H1 (cell line): ENCODE results near the gene SMIM28.

Experiments used
- GABPA ChIP-seq: IDR thresholded peaks from 2 replicates; pipeline ENCODE4 v1.6.1; 2011; ENCODE audit warnings: mild to moderate bottlenecking, low read length, moderate library complexity, borderline replicate concordance; ENCODE audit not compliant: insufficient read depth
- NRF1 ChIP-seq: IDR thresholded peaks from 2 replicates; pipeline ENCODE4 v1.6.1; 2011; ENCODE audit warnings: mild to moderate bottlenecking, low read depth, low read length, improper control_type of control experiment
- PHF8 ChIP-seq: fragments of 200-600 bp; sonication (generic); conservative IDR thresholded peaks from 2 replicates; pipeline ENCODE4 v1.7.1; 2012; ENCODE audit warnings: low read depth, mild to moderate bottlenecking, inconsistent platforms, low read length, moderate library complexity
- POLR2AphosphoS5 ChIP-seq: IDR thresholded peaks from 2 replicates; pipeline ENCODE4 v1.6.1; 2011; ENCODE audit warnings: low read depth, low read length
- SIN3A ChIP-seq, 2 experiments: IDR thresholded peaks in 1 of 2; conservative IDR thresholded peaks in 1 of 2; 2 replicates each; pipeline ENCODE4 v1.6.1; 2011 to 2012; ENCODE audit warnings: low read length in 2 of 2, improper control_type of control experiment in 1 of 2, low read depth in 1 of 2, mild to moderate bottlenecking in 1 of 2
- SIRT6 ChIP-seq: IDR thresholded peaks from one replicate; pipeline ENCODE4 v1.7.1; 2012; ENCODE audit warnings: low read length, inconsistent platforms
- SRF ChIP-seq: IDR thresholded peaks from 2 replicates; pipeline ENCODE4 v1.6.1; 2011; ENCODE audit warnings: mild to moderate bottlenecking, low read depth, low read length, moderate library complexity
- TAF1 ChIP-seq: IDR thresholded peaks from 2 replicates; pipeline ENCODE4 v1.6.1; 2011; ENCODE audit warnings: mild to moderate bottlenecking, low read depth, low read length
- ZNF274 ChIP-seq: IDR thresholded peaks from 2 replicates; pipeline ENCODE4 v1.7.0; 2012; ENCODE audit warnings: low read length, borderline replicate concordance; ENCODE audit errors: extremely low read depth
- TF ChIP-seq, protein P1 (sequence below), 3 experiments: IDR thresholded peaks; 1 replicate in 2 of 3; 2 replicates in 1 of 3; pipeline versions ENCODE4 v1.5.1 to v1.6.1; 2011; ENCODE audit warnings: low read length in 3 of 3, mild to moderate bottlenecking in 3 of 3, inconsistent platforms in 2 of 3, low read depth in 1 of 3, moderate library complexity in 1 of 3; ENCODE audit not compliant: insufficient read depth in 1 of 3; ENCODE audit errors: control extremely low read depth in 1 of 3

- TF ChIP-seq ZNF274 = no peak
- no peak for TF ChIP-seq NRF1
- TF ChIP-seq POLR2AphosphoS5 = no peak
- no peak for TF ChIP-seq PHF8
- TF ChIP-seq, protein P1, sequence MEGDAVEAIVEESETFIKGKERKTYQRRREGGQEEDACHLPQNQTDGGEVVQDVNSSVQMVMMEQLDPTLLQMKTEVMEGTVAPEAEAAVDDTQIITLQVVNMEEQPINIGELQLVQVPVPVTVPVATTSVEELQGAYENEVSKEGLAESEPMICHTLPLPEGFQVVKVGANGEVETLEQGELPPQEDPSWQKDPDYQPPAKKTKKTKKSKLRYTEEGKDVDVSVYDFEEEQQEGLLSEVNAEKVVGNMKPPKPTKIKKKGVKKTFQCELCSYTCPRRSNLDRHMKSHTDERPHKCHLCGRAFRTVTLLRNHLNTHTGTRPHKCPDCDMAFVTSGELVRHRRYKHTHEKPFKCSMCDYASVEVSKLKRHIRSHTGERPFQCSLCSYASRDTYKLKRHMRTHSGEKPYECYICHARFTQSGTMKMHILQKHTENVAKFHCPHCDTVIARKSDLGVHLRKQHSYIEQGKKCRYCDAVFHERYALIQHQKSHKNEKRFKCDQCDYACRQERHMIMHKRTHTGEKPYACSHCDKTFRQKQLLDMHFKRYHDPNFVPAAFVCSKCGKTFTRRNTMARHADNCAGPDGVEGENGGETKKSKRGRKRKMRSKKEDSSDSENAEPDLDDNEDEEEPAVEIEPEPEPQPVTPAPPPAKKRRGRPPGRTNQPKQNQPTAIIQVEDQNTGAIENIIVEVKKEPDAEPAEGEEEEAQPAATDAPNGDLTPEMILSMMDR (IDR thresholded peaks at IDR 0.05; ENCODE audit: control extremely low read depth in 1 of 3, insufficient read depth in 1 of 3, low read depth in 1 of 3, low read length in 3 of 3) = no peak
- no peak for TF ChIP-seq SIRT6
- TF ChIP-seq SIN3A (conservative IDR thresholded peaks at IDR 0.05 in 1 of 2, IDR thresholded peaks at IDR 0.05 in 1 of 2; ENCODE audit: low read depth in 1 of 2, low read length in 2 of 2) = 0 out of 4 replicates have a peak, but pooled peaks of 1 of the 2 experiments have one; percentile 23
- no peak for TF ChIP-seq GABPA
- TF ChIP-seq TAF1 = no peak
- TF ChIP-seq SRF = no peak
Measured at GRCh38 chr6:138404666-138405337, 27.1 kb downstream of the SMIM28 start.
